Measurements from ENCODE around the gene ZSWIM4. TPM values are rescaled to one million over a fixed set of nuclear protein-coding genes. Genes with fewer than 3 reads are reported as not detected.
A peak's percentile ranks its signal among the peaks of the same experiment; 100 is the strongest.

Gene ZSWIM4
- total and polyA plus RNA-seq, 8 donors: 5.5 to 14.3 (median 7.7) TPM

- TF ChIP-seq, protein P1, sequence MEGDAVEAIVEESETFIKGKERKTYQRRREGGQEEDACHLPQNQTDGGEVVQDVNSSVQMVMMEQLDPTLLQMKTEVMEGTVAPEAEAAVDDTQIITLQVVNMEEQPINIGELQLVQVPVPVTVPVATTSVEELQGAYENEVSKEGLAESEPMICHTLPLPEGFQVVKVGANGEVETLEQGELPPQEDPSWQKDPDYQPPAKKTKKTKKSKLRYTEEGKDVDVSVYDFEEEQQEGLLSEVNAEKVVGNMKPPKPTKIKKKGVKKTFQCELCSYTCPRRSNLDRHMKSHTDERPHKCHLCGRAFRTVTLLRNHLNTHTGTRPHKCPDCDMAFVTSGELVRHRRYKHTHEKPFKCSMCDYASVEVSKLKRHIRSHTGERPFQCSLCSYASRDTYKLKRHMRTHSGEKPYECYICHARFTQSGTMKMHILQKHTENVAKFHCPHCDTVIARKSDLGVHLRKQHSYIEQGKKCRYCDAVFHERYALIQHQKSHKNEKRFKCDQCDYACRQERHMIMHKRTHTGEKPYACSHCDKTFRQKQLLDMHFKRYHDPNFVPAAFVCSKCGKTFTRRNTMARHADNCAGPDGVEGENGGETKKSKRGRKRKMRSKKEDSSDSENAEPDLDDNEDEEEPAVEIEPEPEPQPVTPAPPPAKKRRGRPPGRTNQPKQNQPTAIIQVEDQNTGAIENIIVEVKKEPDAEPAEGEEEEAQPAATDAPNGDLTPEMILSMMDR (IDR thresholded peaks at IDR 0.05): no peak
- Histone ChIP-seq H3K27me3 (no peaks in the 10 kb centered on the region), H3K4me3 (no peak overlapping the region), H3K4me1 (no peaks in the 10 kb centered on the region), H3K36me3 (peaks cover 0 to 70% of the 10 kb centered on the region in 2 donors), H3K27ac (no peak overlapping the region), H3K9me3 (no peaks in the 10 kb centered on the region)
- ATAC-seq (no peak), DNase-seq (no peak)
- intact Hi-C loops (cut with DNase I): no loop called here
These were observed 17.3 kb downstream of the ZSWIM4 start for GRCh38 chr19:13812544-13812943.

- intact Hi-C loops (cut with DNase I): no loop called here
- Histone ChIP-seq H3K36me3 (peaks cover 0 to 67% of the 10 kb centered on the region in 2 donors), H3K4me3 (no peak overlapping the region), H3K27ac (no peak overlapping the region), H3K9me3 (no peaks in the 10 kb centered on the region), H3K27me3 (no peaks in the 10 kb centered on the region), H3K4me1 (no peaks in the 10 kb centered on the region)
- ATAC-seq (no peak), DNase-seq (no peak)
- TF ChIP-seq, protein P1 (IDR thresholded peaks at IDR 0.05): no peak
These were observed 17.9 kb downstream of the ZSWIM4 start for GRCh38 chr19:13813147-13813546.

- Histone ChIP-seq H3K4me3 (no peak overlapping the region), H3K36me3 (peaks cover 0 to 57% of the 10 kb centered on the region in 2 donors), H3K27me3 (no peaks in the 10 kb centered on the region), H3K27ac (no peak overlapping the region), H3K4me1 (no peaks in the 10 kb centered on the region), H3K9me3 (no peaks in the 10 kb centered on the region)
- ATAC-seq (no peak), DNase-seq (no peak)
- intact Hi-C loops (cut with DNase I): no loop called here
- TF ChIP-seq, protein P1 (IDR thresholded peaks at IDR 0.05): no peak
These were observed 19.3 kb downstream of the ZSWIM4 start for GRCh38 chr19:13814550-13814949.

- peak; percentile 78 for ATAC-seq
- peak in 1 of 4 donors; percentile 83 for DNase-seq
- peak overlapping the region in 1 of 2 donors; percentile 41 for H3K27ac ChIP-seq
- no peaks in the 10 kb centered on the region for H3K4me1 ChIP-seq
- no peaks in the 10 kb centered on the region for H3K9me3 ChIP-seq
- H3K36me3 ChIP-seq: peaks cover 0 to 55% of the 10 kb centered on the region in 2 donors
- intact Hi-C loops (cut with DNase I): no loop called here
- H3K4me3 ChIP-seq: peak overlapping the region in 1 of 2 donors; percentile 33
- TF ChIP-seq, protein P1 (IDR thresholded peaks at IDR 0.05): no peak
- no peaks in the 10 kb centered on the region for H3K27me3 ChIP-seq
These were observed 21.9 kb downstream of the ZSWIM4 start for GRCh38 chr19:13817018-13817614.

DNA sequence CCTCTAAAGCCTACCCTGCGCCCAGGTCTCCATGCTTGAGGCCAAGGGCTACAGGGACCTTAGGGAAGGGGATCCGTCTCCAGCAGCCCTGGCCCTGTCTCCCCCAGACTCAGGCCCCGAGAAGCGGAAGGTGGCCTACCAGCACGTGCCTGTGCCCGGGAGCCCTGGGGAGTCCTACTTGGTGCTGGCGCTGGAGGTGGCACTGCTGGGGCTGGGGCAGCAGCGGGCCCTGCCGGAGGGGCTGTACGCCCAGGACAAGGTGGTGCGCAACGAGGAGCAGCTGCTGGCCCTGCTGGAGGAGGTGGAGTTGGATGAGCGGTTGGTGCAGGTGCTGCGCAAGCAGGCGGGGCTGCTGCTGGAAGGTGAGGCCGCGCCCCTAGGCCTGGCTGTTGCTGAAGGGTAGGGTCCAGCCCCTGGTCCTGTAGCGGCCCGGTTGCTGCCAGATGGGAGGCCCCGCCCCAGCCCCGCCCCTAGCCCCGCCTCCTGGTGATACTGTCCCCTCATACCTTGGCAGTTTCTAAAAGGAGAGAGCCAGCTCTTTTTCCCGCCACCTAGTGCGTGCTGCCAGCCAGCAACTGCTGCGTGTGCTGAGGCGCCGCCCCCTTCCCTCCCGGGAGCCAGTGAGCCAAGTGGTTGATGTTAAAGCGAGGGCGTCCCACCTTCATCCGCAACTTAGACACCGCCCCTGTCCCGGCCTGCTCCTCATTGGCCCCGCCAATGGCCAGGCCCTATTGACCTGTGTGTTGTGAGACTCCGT is 22.6 kb downstream of the ZSWIM4 start:
- H3K27me3 ChIP-seq: no peaks in the 10 kb centered on the region
- ATAC-seq (peak; percentile 94), DNase-seq (peak in 3 of 4 donors; percentile 84 to 91 (median 87))
- peak overlapping the region in 1 of 2 donors; percentile 33 for H3K4me3 ChIP-seq
- peaks cover 0 to 3% of the 10 kb centered on the region in 2 donors for H3K4me1 ChIP-seq
- intact Hi-C loops (cut with DNase I): no loop called here
- H3K36me3 ChIP-seq: peaks cover 0 to 52% of the 10 kb centered on the region in 2 donors
- H3K9me3 ChIP-seq: no peaks in the 10 kb centered on the region
- TF ChIP-seq, protein P1 (IDR thresholded peaks at IDR 0.05): no peak
- peak overlapping the region in 1 of 2 donors; percentile 41 for H3K27ac ChIP-seq

Measured in left lung (tissue), 10 donors.